ENCODE results near the gene ANO10.

GRCh38 chr3:43320288-43320687, 301.5 kb downstream of the ANO10 start:
- TF ChIP-seq CTCF (IDR thresholded peaks at IDR 0.05; ENCODE audit: borderline replicate concordance, extremely low read depth, low read length, poor library complexity, severe bottlenecking) = no peak
- TF ChIP-seq EZH2 (IDR thresholded peaks at IDR 0.05; ENCODE audit: borderline replicate concordance, low read depth, low read length, severe bottlenecking) = no peak

All from DND-41 (cell line).